T-helper 1 cell treated with Interleukin-12 subunit alpha and Interleukin-12 subunit beta and Interleukin-4 antibody, amounts not matched to agents 30 ng/mL and 1 ng/mL, for 36 hours (primary cell): ENCODE measurements around the gene ZG16B. TPM values are rescaled to one million over a fixed set of nuclear protein-coding genes. Genes with fewer than 3 reads are reported as not detected.

Source experiments
- intact Hi-C: fragments of 100-400 bp; cut with micrococcal nuclease; formaldehyde crosslinking; loops from one replicate; pipeline ENCODE4 v1.15.1; 2024
- total RNA-seq: library from RNA; stranded (reverse); gene quantifications from 2 replicates; pipeline ENCODE4 v1.2.3, GENCODE V29; 2022

ZG16B gene
- total RNA-seq, 1 donor from 2014 or later = 24.3 TPM

DNA sequence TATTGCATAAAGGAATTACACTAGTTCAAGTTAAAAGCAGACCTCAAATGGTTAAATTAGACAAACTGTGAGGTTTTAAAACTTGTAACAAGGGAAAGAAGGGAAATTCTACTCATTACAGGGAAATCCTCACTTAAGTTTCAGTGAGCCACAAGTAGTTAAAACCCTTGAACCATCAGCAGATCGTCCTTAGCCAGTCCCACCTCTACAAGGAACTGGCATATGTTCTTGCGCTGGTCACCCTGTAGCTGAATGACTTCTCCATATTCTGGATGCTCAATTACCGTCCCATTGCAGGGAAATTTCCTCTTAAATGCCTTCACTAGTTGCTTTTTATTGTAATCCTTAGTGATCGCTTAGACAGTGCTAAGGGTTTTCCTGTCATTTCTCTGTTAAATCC, 7.6 kb upstream of the ZG16B start:
- intact Hi-C loops = no loop called here

DNA sequence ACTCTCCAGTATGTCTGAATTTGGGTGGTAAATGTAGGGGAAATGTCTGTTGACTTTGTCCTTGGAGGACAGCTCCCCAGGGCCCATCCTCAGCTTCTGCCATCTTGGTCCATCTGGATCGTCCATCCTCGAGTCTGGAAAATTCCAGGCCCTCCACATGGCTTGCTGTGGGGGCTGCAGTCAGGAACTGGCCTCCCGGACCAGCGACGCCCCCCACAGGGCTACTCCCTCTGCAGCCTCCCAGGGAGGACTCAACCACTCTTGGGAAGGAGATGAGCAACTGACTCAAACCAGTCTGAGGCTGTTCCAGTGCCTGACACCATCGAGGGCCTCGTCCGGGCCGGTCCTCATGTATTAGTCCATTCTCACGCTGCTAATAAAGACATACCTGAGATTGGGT, 5.5 kb upstream of the ZG16B start:
- intact Hi-C loops = no loop called here

DNA sequence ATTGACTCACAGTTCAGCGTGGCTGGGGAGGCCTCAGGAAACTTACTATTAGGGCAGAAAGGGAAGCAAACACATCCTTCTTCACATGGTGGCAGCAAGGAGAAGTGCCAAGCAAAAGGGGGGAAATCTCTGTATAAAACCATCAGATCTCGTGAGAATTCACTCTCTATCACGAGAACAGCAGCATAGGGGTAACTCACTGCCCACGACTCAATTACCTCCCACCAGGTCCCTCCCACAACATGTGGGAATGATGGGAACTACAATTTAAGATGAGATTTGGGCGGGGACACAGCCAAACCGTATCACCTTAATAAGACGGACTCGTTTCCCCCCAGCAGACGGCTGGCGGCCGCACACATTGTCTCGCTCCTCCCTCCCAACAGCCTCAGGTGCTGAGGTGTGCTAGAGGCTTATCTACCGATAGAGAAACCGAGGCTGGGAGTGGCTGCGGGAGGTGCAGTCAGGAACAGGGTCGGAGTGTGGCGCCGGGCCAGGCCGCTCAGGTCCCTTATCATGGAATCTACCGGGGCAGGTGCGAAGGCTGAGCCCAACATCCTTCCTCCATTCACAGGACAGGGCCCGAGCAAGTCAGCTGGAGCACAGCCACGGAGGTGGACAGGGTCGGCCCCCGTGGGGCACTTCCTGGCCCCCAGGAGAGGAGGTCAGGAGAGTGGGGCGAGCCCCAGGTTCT, 4.9 kb upstream of the ZG16B start:
- intact Hi-C loops = no loop called here

DNA sequence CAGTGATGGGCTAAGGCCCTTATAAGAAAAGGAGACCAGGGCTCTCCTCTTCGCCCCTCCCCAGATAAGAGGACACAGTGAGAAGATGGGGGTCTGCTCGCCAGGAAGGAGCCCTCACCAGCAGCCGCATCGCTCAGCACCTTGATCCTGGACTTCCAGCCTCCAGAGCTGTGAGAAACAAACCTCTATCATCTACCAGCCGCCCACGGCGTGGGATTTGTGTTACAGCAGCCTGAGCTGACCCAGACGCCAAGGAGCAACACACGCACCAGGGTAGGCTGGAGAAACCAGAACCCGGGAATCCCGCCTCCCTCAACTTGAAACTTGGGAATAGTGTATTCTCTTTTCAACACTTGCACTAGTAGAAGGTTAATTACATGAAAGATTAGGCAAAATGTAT, 4.2 kb upstream of the ZG16B start:
- intact Hi-C loops = no loop called here

DNA sequence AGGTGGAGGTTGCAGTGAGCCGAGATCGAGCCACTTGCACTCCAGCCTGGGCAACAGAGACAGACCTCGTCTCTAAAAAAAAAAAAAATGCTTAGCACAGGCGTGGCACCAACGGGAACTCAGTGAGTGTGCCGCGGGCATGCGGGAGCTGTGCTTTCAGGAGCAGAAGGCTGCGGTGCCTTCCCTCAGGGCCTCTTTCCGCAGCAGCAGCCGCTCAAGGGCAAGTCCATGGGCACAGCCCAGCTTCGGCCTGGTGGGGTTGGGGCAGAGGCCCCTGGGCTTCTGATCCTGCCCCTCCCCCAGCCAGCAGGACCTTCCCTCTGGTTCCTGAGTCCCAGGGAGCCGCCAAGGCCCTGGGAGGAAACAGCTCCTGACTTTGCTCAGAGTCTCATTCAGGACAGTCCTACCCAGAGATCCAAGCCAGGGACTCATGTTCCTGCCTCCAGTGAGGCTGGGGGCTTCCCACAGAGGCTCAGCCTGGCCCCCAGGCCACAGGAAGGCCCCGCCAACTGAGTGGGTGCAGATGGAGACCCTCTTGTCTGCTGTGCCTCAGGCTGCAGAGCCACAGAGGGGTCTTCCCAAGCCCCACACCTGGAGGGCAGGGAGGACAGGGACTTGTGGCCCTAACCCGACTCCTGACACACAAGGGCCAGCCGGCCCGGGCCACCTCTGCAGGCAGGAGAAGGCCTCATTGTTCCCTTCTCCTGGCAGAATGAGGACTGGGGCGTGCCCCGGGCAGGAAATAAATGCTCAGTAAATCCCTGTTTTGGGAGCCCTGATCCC, 3.3 kb upstream of the ZG16B start:
- intact Hi-C loops = no loop called here

DNA sequence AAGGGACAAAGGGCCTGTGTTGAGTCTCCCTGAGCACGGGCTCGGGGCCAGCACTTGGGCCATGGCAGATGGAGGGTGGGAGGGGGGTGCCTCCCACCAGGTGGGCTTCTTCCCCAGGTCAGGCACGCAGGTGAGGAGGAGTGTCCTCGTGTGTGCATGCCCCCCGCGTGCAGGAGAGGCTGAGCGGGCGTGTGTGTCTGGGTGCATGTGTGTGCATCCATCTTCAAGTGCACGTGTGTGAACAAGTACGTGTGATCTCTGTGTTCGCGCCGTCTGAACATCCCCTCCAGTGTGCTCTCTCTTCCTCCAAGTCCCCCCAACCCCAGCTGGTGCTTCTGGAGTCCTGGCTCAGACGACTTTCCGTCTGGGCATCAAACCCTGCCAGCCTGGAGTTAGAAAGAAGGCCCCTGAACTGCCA, 2.7 kb upstream of the ZG16B start:
- intact Hi-C loops = no loop called here

DNA sequence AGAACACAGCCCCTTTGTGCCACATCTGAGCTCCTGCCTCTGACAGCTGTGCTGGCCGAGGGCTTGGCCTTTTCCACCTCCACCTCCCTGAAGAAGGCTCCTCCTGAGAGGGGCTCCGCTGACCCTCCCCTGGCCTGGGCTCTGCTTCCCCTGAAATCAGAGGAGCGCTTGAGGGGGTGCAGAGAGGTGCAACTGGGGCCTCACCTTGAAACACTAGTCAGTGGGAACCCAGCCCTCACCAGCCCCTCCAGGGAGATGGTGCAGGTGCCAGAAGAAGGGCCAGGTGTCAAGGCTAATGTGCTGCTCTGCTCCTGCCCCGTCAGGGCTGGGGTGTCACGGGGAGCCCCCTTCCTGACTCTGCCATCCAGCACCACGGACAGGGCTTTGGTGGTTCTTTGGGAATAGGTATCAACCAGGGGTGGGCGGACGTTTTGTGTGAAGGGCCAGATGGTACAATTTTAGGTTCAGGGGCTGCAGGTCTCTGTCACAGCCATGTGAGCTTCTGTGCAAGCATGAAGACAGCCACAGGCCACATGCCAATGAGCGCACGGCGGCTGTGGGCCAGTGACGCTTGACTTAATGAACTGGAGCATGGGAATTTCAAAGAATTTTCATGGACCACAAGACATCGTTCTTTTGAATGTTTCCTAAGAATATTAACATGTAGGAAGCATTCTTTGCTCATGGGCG, 2.1 kb upstream of the ZG16B start:
- intact Hi-C loops = no loop called here

DNA sequence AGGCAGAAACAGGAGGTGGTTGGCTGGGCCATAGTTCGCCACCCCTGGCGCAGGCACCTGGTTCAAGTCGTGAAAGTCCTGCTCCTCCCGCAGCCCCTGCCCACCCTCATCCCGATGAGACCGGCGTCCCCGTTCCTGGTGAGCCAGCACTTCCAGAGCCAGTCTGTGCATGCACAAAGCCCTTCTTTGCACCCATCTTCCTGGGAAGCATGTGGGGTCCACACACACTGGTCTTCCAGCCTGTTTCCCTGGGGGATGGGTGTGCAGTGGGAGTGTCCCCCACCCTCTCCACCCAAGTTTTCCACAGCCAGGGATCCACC, 1.6 kb upstream of the ZG16B start:
- intact Hi-C loops = no loop called here

DNA sequence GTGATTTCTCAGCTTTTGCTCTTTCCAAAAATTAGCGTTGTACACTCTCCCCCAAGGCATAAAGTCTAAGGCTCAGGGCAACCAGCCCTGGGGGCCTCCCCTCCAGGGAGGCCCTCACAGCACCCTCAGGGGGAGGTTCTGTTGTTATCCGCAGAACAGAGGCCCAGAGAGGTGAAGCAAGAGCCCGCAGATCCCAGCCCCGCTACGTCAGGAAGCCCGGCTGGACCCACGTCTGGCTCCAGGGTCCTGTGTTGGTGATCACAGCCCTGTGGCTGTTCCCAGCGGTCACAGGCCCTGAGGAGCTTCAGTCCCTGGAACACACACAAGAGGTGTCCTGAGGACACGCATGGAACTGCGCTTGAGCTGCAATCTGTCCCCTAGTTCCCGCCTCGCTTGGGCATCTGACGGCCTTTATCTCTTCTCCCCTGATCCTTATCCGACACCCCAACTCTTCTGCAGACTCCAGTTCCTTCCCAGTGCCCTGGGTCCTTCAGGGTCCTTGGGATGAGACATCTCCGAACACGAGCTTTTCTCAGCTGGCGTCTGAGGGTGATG, 1.1 kb upstream of the ZG16B start:
- intact Hi-C loops = no loop called here

DNA sequence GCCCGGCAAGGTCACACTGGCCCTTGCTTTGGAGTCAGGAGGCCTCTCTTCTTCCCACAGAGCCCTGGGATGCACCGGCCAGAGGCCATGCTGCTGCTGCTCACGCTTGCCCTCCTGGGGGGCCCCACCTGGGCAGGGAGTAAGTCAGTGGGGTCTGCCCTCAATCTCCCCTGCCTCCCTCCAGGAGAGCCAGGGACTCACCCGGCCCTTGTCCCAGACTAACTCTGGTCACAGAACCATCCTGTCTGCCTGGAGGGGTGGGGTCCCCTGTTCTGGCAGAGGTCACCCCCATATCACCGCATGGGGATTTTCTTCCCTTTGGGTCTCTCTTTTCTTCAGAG, 222 bp downstream of the ZG16B start:
- intact Hi-C loops = no loop called here

DNA sequence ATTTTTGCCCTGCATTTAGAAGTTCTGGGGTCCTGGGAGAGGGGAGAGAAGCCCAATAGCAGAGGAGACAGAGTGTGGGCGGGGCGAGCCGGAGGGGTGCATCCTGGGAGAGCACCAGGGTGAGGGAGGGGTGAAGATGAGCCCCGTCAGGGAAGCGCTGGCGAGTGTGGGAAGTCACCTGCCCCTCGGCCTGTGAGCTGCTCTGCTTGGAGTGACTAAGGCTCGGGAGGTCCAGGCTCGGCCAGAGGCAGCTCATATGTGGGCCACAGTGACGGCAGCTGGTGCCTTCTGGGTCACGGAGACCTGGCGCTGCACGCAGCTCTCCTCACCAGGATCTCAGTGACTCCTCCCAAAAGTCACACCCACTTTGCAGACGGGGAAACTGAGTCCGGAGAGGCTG, 1.1 kb downstream of the ZG16B start:
- intact Hi-C loops = no loop called here

DNA sequence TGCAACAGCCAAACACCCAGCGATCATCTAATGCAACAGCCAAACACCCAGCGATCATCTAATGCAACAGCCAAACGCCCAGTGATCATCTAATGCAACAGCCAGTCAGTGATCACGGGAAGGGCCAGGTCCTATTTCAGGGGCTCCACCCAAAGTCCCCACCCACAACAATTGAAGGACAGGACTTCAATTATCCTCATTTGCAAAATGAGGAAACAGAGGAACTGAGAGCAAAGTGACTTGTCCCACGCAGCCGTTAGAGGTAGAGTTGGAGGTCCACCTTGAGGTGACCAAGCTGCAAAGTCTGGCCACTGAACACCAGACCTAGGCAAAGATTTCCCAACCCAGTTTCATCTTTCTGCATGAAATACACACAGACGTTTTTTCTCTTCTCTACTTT, 3.7 kb downstream of the ZG16B start:
- intact Hi-C loops = no loop called here

DNA sequence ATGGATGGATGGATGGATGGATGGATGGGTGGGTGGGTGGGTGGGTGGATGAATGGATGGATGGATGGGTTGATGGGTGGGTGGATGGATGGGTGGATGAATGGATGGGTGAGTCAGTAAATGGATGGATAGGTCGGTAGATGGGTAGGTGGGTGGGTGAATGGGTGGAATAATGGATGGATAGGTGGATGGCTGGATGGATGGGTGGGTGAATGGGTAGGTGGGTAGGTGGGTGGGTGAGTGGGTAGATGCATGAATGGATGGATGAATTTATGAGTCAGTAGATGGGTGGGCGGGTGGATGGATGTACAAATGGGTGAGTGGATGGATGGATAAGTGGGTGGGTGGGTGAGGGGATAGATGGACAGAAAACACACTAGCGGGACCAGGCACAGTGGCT, 4.9 kb downstream of the ZG16B start:
- intact Hi-C loops = no loop called here

DNA sequence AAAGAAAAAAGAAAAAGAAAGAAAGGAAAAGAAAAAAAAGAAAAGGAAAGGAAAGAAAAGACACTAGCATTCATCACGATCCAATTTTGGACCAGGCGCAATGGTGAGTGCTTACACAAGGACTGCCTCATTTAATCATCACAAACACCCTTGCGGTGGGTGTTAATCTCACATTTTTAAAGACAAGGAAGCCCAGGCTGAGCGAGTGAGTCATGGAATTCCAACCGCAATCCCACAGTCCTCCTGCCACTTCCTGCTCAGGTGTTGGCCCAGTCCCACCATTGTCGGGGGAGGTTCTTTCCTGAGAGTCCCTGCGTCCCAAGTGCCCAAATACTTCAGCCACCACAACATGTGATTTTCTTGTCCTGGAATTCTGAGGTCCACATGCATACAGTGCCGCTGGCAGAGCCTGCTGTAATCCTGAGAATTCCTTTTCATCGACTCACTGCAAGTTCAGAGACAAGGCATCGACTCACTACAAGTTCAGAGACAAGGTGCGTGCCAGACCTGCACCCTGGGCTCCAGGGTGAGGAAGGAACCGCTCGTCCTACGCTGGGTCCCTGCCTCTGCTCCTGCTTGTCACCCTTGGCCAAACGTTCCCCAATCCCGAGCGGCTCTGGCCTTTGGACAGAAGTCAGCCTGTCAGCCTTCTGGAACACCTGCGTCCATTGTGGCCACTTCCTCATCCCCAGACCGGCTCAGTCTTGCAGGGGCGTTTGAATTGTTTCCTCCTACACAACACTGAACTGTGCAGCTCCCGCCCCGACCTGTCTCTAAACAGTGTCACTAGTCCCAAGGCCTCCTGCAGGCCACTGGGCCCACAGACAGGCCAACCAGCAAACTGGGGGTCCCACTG, 5.8 kb downstream of the ZG16B start:
- intact Hi-C loops = no loop called here

DNA sequence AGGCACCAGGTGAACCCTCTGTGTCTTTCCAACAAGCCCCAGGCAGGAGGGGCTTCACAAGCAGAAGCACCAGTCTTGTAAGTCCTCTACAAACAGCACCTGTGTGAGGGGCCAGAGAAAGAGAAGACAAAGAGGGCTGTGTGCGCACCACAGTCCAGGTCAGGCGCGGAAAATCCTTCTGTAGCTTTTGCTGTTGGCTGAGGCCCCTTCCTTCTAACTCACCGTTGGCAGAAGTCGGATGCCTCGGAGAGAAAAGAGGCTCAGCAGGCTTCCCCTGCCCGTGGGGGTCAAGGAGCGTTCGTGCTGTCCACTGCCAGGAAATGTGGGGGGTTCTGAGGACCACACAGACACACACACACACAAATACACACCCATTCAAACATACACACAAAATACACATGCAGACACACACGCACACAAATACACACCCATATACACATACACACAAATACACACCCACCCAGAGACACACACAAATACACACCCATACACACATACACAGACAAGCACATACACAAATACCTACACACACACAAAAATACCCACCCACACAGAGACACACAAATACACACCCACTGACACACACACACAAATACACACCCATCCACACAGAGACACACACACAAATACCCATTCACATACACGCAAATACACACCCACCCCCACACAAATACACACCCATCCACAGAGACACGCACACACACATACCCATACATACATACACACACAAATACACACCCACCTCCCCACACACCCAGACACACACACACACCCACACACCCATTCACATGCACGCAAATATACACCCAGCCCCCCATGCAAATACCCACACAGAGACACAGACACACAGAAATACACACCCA, 6.8 kb downstream of the ZG16B start:
- intact Hi-C loops = no loop called here

DNA sequence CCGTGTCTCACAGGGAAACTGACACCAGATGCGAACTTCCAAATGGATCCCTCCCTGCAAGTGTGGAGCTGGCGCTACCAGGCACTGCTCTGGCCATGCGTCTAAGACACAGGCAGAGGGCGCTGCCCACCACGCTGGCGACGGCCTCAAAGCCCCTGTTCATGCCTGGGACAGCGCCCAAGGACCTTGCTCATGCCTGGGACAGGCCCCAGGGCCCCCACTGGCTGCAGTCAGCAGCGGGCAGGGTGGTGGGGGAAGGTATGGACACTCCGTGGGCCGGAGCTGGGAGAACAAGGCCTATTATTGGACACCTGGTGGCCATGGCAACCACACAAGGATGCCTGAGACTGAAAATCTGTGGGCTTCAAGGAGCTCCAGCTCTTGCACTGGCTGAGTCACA, 8.8 kb downstream of the ZG16B start:
- intact Hi-C loops = loop anchor here (1.0 to 2.0 kb wide), 3 partner anchors 29 to 88 kb away; no protein-coding TSS in a partner anchor

DNA sequence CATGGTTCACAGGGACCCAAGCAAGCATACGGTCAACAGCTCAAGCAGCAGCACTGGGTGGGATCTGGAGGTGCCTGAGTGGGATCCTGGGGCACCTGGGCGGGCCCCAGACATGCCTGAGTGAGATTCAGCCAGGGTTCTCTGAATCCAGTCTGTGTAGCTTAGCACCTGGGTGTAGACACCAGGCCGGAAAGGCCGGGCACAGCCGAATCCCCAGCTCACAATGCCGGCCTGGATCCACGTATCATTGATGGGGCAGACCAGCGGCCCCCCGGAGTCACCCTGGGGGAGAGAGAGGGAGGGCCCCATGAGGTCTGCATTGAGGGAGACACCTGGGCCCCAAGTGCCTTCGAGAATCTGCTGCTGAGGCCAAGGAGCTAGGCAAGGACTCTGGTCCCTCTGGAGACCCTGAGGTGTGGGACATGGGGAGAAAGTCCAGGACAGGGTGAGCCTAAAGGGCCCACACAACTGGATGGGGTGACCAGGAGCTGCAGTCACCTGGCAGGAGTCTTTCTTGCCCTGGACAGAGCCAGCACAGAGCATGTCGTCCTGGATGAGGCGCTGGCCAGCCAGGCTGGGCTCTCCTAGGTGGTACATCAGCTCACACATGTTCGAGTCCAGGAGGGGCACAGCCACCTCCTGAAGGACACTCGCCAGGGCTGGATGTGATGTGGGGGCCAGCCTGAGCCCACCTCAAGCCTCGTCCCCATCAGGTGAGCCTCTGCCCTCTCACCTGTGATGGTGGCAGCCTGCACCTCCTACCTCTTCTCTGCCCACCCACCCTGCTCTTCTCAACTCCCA, 9.7 kb downstream of the ZG16B start:
- intact Hi-C loops = loop anchor here (1.0 to 2.0 kb wide), 3 partner anchors 28 to 87 kb away; no protein-coding TSS in a partner anchor

DNA sequence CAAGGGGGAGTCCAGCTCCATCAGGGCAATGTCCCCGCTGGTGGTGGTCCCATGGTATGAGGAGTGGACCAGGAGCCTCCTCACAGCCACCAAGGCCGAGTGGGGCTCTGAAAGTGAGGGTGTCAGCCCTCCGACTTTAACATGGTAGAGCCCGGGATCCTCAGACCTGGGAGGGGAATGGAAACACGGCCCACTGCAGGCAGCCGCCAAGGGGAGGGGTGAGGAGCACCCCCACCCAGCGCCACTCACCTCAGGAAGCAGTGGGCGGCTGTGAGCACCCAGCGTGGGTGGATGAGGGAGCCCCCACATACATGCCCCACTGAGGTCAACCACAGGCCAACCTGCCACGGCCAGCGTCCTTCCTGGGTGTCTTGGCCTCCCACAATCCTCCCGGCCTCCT, 10.8 kb downstream of the ZG16B start:
- intact Hi-C loops = no loop called here

DNA sequence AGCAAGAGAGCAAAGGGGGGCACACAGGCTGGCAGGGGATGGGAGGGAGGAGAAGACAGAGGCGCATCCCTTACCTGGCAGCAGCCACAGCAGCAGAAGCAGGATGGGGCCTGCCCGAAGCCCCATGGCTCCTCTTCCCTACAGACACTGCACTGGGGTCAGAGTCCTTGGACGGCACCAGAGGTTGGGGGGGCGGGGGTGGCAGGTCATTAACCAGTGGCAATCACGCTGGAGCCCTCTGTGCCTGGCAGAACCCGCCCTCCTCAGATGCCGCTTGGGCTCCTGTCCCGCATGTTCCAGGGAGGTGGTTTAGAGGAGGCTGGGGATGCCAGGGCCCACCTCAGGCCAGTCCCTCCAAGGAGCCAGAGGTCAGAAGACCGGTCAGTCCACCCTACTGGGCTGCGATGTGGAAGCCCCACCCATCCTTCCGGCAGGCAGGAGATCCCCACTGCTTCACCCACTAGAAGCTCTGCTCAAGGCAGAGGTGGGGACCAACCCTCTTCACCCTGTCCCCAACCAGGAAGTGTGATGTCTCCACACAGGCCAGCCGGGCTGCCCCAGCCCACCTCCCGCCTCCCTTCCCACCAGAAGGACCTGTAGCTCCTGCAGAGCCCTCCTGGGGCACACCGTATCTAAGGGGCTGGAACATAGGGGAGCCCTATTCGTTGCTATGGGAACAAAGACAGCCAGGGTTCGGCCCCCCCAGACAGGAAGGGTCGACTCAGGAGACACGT, 11.7 kb downstream of the ZG16B start:
- intact Hi-C loops = no loop called here
